H1 (cell line): ENCODE measurements around the gene ST6GALNAC3. TPM values are rescaled to one million over a fixed set of nuclear protein-coding genes. Genes with fewer than 3 reads are reported as not detected.

Source experiments
- CTCF ChIA-PET: fragments of 300-600 bp; sonication (Branson Sonifier 250); formaldehyde crosslinking; loops from one replicate; lab custom pipeline; 2021; ENCODE audit not compliant: partially characterized antibody; lab: Charles Lee
- POLR2A ChIA-PET: fragments of 300-600 bp; sonication (Branson Sonifier 250); formaldehyde crosslinking; loops from one replicate; lab custom pipeline; 2021; ENCODE audit warnings: inconsistent platforms; ENCODE audit not compliant: partially characterized antibody; lab: Charles Lee
- DNase-seq, 2 experiments: peaks; one replicate each; pipeline versions ENCODE4 v3.0.0 to v3.0.0-alpha.2; 2010 to 2022; ENCODE audit warnings: low spot score in 2 of 2, low read depth in 1 of 2, mixed read lengths in 1 of 2
- FAIRE-seq: peaks from 2 replicates; lab custom pipeline; 2011; peaks lifted over from hg19 to GRCh38; lab: Jason Lieb, UNC
- H2AFZ ChIP-seq: 2 replicates; pipeline ENCODE4 v1.8.1; 2012; ENCODE audit warnings: low read length, inconsistent platforms
- H2AK5ac ChIP-seq: 2 replicates; pipeline ENCODE4 v1.6.1; 2013; ENCODE audit warnings: low read depth, low read length
- H2BK120ac ChIP-seq: replicated peaks from 2 replicates; pipeline ENCODE3; 2013; ENCODE audit warnings: low read depth, low read length, inconsistent platforms
- H2BK12ac ChIP-seq: 2 replicates; pipeline ENCODE4 v1.6.1; 2013; ENCODE audit warnings: low read depth, low read length
- H2BK15ac ChIP-seq: 2 replicates; pipeline ENCODE4 v1.6.1; 2013; ENCODE audit warnings: low read length
- H2BK20ac ChIP-seq: 2 replicates; pipeline ENCODE4 v1.6.1; 2013; ENCODE audit warnings: low read length
- H2BK5ac ChIP-seq: 2 replicates; pipeline ENCODE4 v1.6.1; 2013; ENCODE audit warnings: low read depth, low read length
- H3K14ac ChIP-seq: 2 replicates; pipeline ENCODE4 v1.6.1; 2013; ENCODE audit warnings: inconsistent platforms; ENCODE audit not compliant: insufficient read length
- H3K18ac ChIP-seq: 2 replicates; pipeline ENCODE4 v1.6.1; 2013; ENCODE audit warnings: low read length; ENCODE audit errors: extremely low read depth
- H3K23ac ChIP-seq: 2 replicates; pipeline ENCODE4 v1.6.1; 2013; ENCODE audit warnings: inconsistent platforms; ENCODE audit not compliant: insufficient read length
- H3K23me2 ChIP-seq: 2 replicates; pipeline ENCODE4 v1.6.1; 2013; ENCODE audit warnings: low read depth, low read length
- H3K27ac ChIP-seq: 2 replicates; pipeline ENCODE4 v1.6.1; 2011; ENCODE audit warnings: low read depth, low read length, inconsistent platforms
- H3K27me3 ChIP-seq, 4 experiments: replicated peaks in 1 of 4; 1 replicate in 1 of 4; 2 replicates in 3 of 4; pipeline versions ENCODE4 v1.6.1 to v1.8.1; 2011 to 2013; ENCODE audit warnings: low read length in 3 of 4, mild to moderate bottlenecking in 3 of 4, inconsistent platforms in 2 of 4, mixed read lengths in 2 of 4, moderate library complexity in 1 of 4; ENCODE audit not compliant: control insufficient read depth in 3 of 4, insufficient read depth in 3 of 4; ENCODE audit errors: extremely low read depth in 1 of 4
- H3K36me3 ChIP-seq, 4 experiments: 2 replicates each; pipeline versions ENCODE4 v1.6.1 to v1.8.1; 2011 to 2013; ENCODE audit warnings: mild to moderate bottlenecking in 4 of 4, low read length in 3 of 4, moderate library complexity in 2 of 4, control low read depth in 1 of 4, inconsistent platforms in 1 of 4; ENCODE audit not compliant: insufficient read depth in 4 of 4, control insufficient read depth in 2 of 4
- H3K4ac ChIP-seq: replicated peaks from 2 replicates; pipeline ENCODE3; 2013; ENCODE audit warnings: low read length, low read depth, mixed read lengths, inconsistent platforms; ENCODE audit not compliant: insufficient read length
- H3K4me1 ChIP-seq, 4 experiments: replicated peaks in 1 of 4; 1 replicate in 1 of 4; 2 replicates in 3 of 4; pipeline versions ENCODE4 v1.6.1 to v1.8.1; 2011 to 2013; ENCODE audit warnings: low read length in 3 of 4, inconsistent platforms in 2 of 4, mixed read lengths in 1 of 4; ENCODE audit not compliant: insufficient read depth in 4 of 4, control insufficient read depth in 3 of 4
- H3K4me2 ChIP-seq, 2 experiments: 2 replicates each; pipeline versions ENCODE4 v1.6.1 to v1.8.1; 2011 to 2013; ENCODE audit warnings: low read depth in 2 of 2, low read length in 2 of 2, control low read depth in 1 of 2, inconsistent platforms in 1 of 2, mild to moderate bottlenecking in 1 of 2; ENCODE audit not compliant: insufficient read depth in 1 of 2
- H3K4me3 ChIP-seq, 4 experiments: fragments of 200-600, 300-600 bp in 1 of 4; sonication (generic), shearing (Covaris generic), sonication (Bioruptor Twin) in 1 of 4; 2 replicates each; pipeline versions ENCODE4 v1.5.1 to v1.8.1; 2011 to 2016; ENCODE audit warnings: low read length in 4 of 4, low read depth in 3 of 4, control low read depth in 2 of 4, inconsistent platforms in 2 of 4, mild to moderate bottlenecking in 2 of 4, mixed read lengths in 1 of 4, moderate library complexity in 1 of 4; ENCODE audit not compliant: insufficient read depth in 2 of 4; ENCODE audit errors: extremely low read depth in 1 of 4
- H3K56ac ChIP-seq: replicated peaks from 2 replicates; pipeline ENCODE3; 2013; ENCODE audit warnings: low read depth, mild to moderate bottlenecking, mixed read lengths, low read length, inconsistent platforms; ENCODE audit not compliant: insufficient read length
- H3K79me1 ChIP-seq: 2 replicates; pipeline ENCODE4 v1.6.1; 2013; ENCODE audit warnings: low read depth, low read length, control low read depth
- H3K79me2 ChIP-seq, 2 experiments: 2 replicates each; pipeline versions ENCODE4 v1.6.1 to v1.8.1; 2012 to 2013; ENCODE audit warnings: low read length in 2 of 2, mild to moderate bottlenecking in 2 of 2, inconsistent platforms in 1 of 2; ENCODE audit not compliant: insufficient read depth in 2 of 2, control insufficient read depth in 1 of 2
- H3K9ac ChIP-seq, 4 experiments: replicated peaks in 1 of 4; 1 replicate in 1 of 4; 2 replicates in 3 of 4; pipeline versions ENCODE4 v1.6.1 to v1.8.1; 2011 to 2013; ENCODE audit warnings: low read depth in 3 of 4, low read length in 3 of 4, control low read depth in 2 of 4, mild to moderate bottlenecking in 2 of 4, moderate library complexity in 2 of 4, inconsistent platforms in 1 of 4; ENCODE audit errors: extremely low read depth in 1 of 4
- H3K9me3 ChIP-seq, 2 experiments: 2 replicates each; pipeline versions ENCODE4 v1.6.1 to v1.8.1; 2012 to 2013; ENCODE audit warnings: mild to moderate bottlenecking in 2 of 2, moderate library complexity in 2 of 2, control low read depth in 1 of 2, inconsistent platforms in 1 of 2, low read depth in 1 of 2, low read length in 1 of 2, mixed read lengths in 1 of 2; ENCODE audit not compliant: insufficient read depth in 2 of 2
- H4K20me1 ChIP-seq, 2 experiments: replicated peaks in 1 of 2; 2 replicates each; pipeline versions ENCODE3 to v1.8.1; 2011 to 2013; ENCODE audit warnings: inconsistent platforms in 2 of 2, low read length in 2 of 2, mild to moderate bottlenecking in 1 of 2; ENCODE audit not compliant: insufficient read depth in 2 of 2, control insufficient read depth in 1 of 2
- H4K5ac ChIP-seq: 2 replicates; pipeline ENCODE4 v1.6.1; 2013; ENCODE audit warnings: low read length, low read depth, mixed read lengths, inconsistent platforms; ENCODE audit not compliant: insufficient read length
- H4K8ac ChIP-seq: 2 replicates; pipeline ENCODE4 v1.8.0; 2013; ENCODE audit warnings: mild to moderate bottlenecking, moderate library complexity, low read length, inconsistent platforms; ENCODE audit not compliant: insufficient read depth; ENCODE audit errors: extremely low read depth
- H4K91ac ChIP-seq: replicated peaks from 2 replicates; pipeline ENCODE3; 2013; ENCODE audit warnings: low read length, mixed read lengths, inconsistent platforms; ENCODE audit not compliant: insufficient read length
- ASH2L ChIP-seq: fragments of 200-600, 300-600 bp; sonication (generic); IDR thresholded peaks from one replicate; pipeline ENCODE4 v1.7.1; 2017; ENCODE audit warnings: low read length
- CEBPB ChIP-seq: IDR thresholded peaks from 2 replicates; pipeline ENCODE4 v1.6.1; 2012; ENCODE audit warnings: low read depth, low read length
- FOSL1 ChIP-seq: IDR thresholded peaks from 2 replicates; pipeline ENCODE4 v1.6.1; 2011; ENCODE audit warnings: mild to moderate bottlenecking, low read depth, low read length, moderate library complexity; ENCODE audit not compliant: insufficient read depth
- GTF2F1 ChIP-seq: IDR thresholded peaks from 2 replicates; pipeline ENCODE4 v1.6.1; 2012; ENCODE audit warnings: low read depth, low read length, improper control_type of control experiment, borderline replicate concordance
- HDAC2 ChIP-seq, 2 experiments: fragments of 300-600 bp in 1 of 2; sonication (generic) in 1 of 2; IDR thresholded peaks; 2 replicates each; pipeline ENCODE4 v1.6.1; 2011 to 2012; ENCODE audit warnings: low read depth in 2 of 2, low read length in 2 of 2, mild to moderate bottlenecking in 2 of 2, moderate library complexity in 2 of 2, borderline replicate concordance in 1 of 2, inconsistent platforms in 1 of 2
- JUN ChIP-seq: IDR thresholded peaks from 2 replicates; pipeline ENCODE4 v1.6.1; 2011; ENCODE audit warnings: low read depth, mild to moderate bottlenecking, improper control_type of control experiment, low read length
- KDM5A ChIP-seq: fragments of 200-600 bp; IDR thresholded peaks from 2 replicates; pipeline ENCODE4 v1.7.1; 2012; ENCODE audit warnings: mild to moderate bottlenecking, low read length, inconsistent platforms, mixed read lengths
- RXRA ChIP-seq: IDR thresholded peaks from 2 replicates; pipeline ENCODE4 v1.6.1; 2011; ENCODE audit warnings: low read depth, mild to moderate bottlenecking, low read length, moderate library complexity; ENCODE audit not compliant: insufficient read depth
- SAP30 ChIP-seq: fragments of 300-600 bp; sonication (generic); IDR thresholded peaks from 2 replicates; pipeline ENCODE4 v1.7.1; 2012; ENCODE audit warnings: low read length, moderate library complexity, mild to moderate bottlenecking, inconsistent platforms; ENCODE audit not compliant: insufficient read depth, insufficient replicate concordance
- WGBS, 2 experiments: shearing (Covaris generic) in 1 of 2; methylation state at CpG; one replicate each; pipeline versions ENCODE4 v1.1.6 to v1.1.7; 2013 to 2015; ENCODE audit warnings: low lambda C conversion rate in 2 of 2, mixed read lengths in 2 of 2, inconsistent platforms in 1 of 2, low coverage in 1 of 2, missing lambda C conversion rate in 1 of 2; ENCODE audit not compliant: insufficient replicate concordance in 2 of 2, insufficient coverage in 1 of 2, insufficient read length in 1 of 2; ENCODE audit errors: extremely low coverage in 1 of 2, missing lambda C conversion rate in 1 of 2; 5-methylcytosine and 5-hydroxymethylcytosine counted together
- polyA plus RNA-seq, 7 experiments: library from polyadenylated mRNA; depleted of rRNA in 3 of 7; stranded (reverse) in 5 of 7; unstranded in 2 of 7; fragments of >200 nt in 5 of 7; fragments of 200-250 nt in 2 of 7; gene quantifications; 1 replicate in 5 of 7; 2 replicates in 1 of 7; 4 replicates in 1 of 7; pipeline versions ENCODE4 v1.2.1 to v1.2.3, GENCODE V29; 2011 to 2013; ENCODE audit warnings: missing spikeins in 2 of 7, mixed read lengths in 2 of 7
- total RNA-seq: library from RNA; stranded (reverse); fragmentation: NEBNext Ultra II Directional; extraction: Animal tissue kit (Norgen Biotek cat#: 25700); gene quantifications from 2 replicates; pipeline ENCODE4 v1.2.1, GENCODE V29; 2021
- TF ChIP-seq, protein P1 (sequence below): IDR thresholded peaks from 2 replicates; pipeline ENCODE4 v1.6.1; 2011; ENCODE audit warnings: low read depth, mild to moderate bottlenecking, low read length; ENCODE audit not compliant: insufficient read depth
- TF ChIP-seq, protein P2 (sequence below), 3 experiments: IDR thresholded peaks; 1 replicate in 2 of 3; 2 replicates in 1 of 3; pipeline versions ENCODE4 v1.5.1 to v1.6.1; 2011; ENCODE audit warnings: low read length in 3 of 3, mild to moderate bottlenecking in 3 of 3, inconsistent platforms in 2 of 3, low read depth in 1 of 3, moderate library complexity in 1 of 3; ENCODE audit not compliant: insufficient read depth in 1 of 3; ENCODE audit errors: control extremely low read depth in 1 of 3

ST6GALNAC3 gene
- total and polyA plus RNA-seq, 2 of the 8 experiments (the other 6 are each of a cell fraction or from before 2014, with no cell fraction given) = 4.9 to 19.0 TPM

DNA sequence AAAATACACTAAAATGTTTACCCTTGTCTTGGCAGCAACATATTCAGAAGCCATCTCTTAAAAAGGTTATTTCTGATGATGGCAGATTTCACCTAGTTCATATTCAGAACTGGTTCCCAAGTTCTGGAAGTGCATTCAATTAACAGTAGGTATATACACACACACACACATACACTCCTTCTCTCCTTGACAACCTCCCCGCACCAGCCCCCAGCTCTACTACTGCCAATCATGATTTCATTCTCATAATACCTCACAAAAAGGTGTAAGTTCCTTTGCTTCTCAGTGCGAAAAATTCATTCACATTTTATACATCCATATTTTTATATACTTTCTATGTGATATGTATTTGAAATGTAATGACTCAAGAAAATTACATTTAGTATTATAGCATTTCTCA is 564.6 kb downstream of the ST6GALNAC3 start:
- Histone ChIP-seq H3K18ac (no peak overlapping the region), H3K4ac (no peak overlapping the region), H2BK120ac (no peak overlapping the region), H4K5ac (no peak overlapping the region), H2BK15ac (no peak overlapping the region), H3K27me3 (no peaks in the 10 kb centered on the region), H3K79me1 (no peaks in the 10 kb centered on the region), H2BK12ac (no peak overlapping the region), H4K8ac (no peak overlapping the region), H3K14ac (no peak overlapping the region), H3K23me2 (no peaks in the 10 kb centered on the region), H2BK20ac (no peak overlapping the region), H3K9ac (no peak overlapping the region), H3K4me2 (no peak overlapping the region), H4K91ac (no peak overlapping the region), H3K56ac (no peak overlapping the region), H3K36me3 (no peaks in the 10 kb centered on the region), H3K4me3 (no peak overlapping the region), H3K27ac (no peak overlapping the region), H2BK5ac (no peak overlapping the region), H2AFZ (no peak overlapping the region), H3K4me1 (no peaks in the 10 kb centered on the region), H3K79me2 (no peaks in the 10 kb centered on the region), H3K9me3 (no peaks in the 10 kb centered on the region), H4K20me1 (no peaks in the 10 kb centered on the region), H3K23ac (no peak overlapping the region), H2AK5ac (no peak overlapping the region)
- FAIRE-seq (no peak), DNase-seq (no peak)
- CTCF ChIA-PET = no interaction called here
- WGBS, 2 experiments = 86% methylated on average over 2 of the region's 2 CpGs; no CpG with 5 or more reads in 1 of the 2 experiments
- POLR2A ChIA-PET = no interaction called here
- TF ChIP-seq JUN (no peak), CEBPB (no peak), HDAC2 (IDR thresholded peaks at IDR 0.05; ENCODE audit: borderline replicate concordance in 1 of 2, low read depth in 2 of 2, low read length in 2 of 2) (no peak), KDM5A (no peak), RXRA (no peak), GTF2F1 (no peak), SAP30 (no peak), FOSL1 (no peak), ASH2L (no peak)
- TF ChIP-seq, protein P1, sequence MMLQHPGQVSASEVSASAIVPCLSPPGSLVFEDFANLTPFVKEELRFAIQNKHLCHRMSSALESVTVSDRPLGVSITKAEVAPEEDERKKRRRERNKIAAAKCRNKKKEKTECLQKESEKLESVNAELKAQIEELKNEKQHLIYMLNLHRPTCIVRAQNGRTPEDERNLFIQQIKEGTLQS = no peak
- TF ChIP-seq, protein P2, sequence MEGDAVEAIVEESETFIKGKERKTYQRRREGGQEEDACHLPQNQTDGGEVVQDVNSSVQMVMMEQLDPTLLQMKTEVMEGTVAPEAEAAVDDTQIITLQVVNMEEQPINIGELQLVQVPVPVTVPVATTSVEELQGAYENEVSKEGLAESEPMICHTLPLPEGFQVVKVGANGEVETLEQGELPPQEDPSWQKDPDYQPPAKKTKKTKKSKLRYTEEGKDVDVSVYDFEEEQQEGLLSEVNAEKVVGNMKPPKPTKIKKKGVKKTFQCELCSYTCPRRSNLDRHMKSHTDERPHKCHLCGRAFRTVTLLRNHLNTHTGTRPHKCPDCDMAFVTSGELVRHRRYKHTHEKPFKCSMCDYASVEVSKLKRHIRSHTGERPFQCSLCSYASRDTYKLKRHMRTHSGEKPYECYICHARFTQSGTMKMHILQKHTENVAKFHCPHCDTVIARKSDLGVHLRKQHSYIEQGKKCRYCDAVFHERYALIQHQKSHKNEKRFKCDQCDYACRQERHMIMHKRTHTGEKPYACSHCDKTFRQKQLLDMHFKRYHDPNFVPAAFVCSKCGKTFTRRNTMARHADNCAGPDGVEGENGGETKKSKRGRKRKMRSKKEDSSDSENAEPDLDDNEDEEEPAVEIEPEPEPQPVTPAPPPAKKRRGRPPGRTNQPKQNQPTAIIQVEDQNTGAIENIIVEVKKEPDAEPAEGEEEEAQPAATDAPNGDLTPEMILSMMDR (IDR thresholded peaks at IDR 0.05; ENCODE audit: control extremely low read depth in 1 of 3, insufficient read depth in 1 of 3, low read depth in 1 of 3, low read length in 3 of 3) = no peak
